GM12873 (cell line): ENCODE results near the gene NMRK1.

Source experiments
- TF ChIP-seq, protein P1 (sequence below): IDR thresholded peaks from 2 replicates; pipeline ENCODE4 v1.5.1; 2012; ENCODE audit warnings: low read depth, mild to moderate bottlenecking, moderate library complexity, low read length, control low read depth; ENCODE audit not compliant: insufficient read depth; ENCODE audit errors: missing control alignments

Gene NMRK1

DNA sequence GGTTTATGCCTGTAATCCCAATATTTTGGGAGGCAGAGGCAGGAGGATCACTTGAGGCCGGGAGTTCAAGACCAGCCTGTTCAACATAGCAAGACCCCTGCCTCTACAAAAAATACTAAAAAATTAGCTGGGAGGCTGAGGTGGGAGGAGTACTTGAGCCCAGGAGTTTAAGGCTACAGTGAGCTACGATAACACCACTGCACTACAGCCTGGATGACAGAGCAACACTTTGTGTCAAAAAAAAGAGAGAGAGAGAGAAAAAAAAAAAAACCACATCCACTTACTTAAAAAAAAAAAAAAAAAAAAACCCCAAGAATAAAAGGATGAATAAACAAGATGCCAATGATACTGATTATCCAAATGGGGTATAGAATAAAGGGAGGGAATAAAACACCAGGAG lies 74.2 kb downstream of the NMRK1 start:
- TF ChIP-seq, protein P1, sequence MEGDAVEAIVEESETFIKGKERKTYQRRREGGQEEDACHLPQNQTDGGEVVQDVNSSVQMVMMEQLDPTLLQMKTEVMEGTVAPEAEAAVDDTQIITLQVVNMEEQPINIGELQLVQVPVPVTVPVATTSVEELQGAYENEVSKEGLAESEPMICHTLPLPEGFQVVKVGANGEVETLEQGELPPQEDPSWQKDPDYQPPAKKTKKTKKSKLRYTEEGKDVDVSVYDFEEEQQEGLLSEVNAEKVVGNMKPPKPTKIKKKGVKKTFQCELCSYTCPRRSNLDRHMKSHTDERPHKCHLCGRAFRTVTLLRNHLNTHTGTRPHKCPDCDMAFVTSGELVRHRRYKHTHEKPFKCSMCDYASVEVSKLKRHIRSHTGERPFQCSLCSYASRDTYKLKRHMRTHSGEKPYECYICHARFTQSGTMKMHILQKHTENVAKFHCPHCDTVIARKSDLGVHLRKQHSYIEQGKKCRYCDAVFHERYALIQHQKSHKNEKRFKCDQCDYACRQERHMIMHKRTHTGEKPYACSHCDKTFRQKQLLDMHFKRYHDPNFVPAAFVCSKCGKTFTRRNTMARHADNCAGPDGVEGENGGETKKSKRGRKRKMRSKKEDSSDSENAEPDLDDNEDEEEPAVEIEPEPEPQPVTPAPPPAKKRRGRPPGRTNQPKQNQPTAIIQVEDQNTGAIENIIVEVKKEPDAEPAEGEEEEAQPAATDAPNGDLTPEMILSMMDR, result no peak
